IMR-90 (cell line): ENCODE results near the gene CITED2. TPM values are rescaled to one million over a fixed set of nuclear protein-coding genes. Genes with fewer than 3 reads are reported as not detected.

Experiments used
- polyA plus RNA-seq, 3 experiments: library from polyadenylated mRNA; depleted of rRNA; stranded (reverse); fragments of >200 nt; gene quantifications; 2 replicates each; pipeline ENCODE4 v1.2.3, GENCODE V29; 2012; ENCODE audit warnings: low replicate concordance in 1 of 3
- total RNA-seq: library from RNA; depleted of rRNA; stranded (reverse); fragments of >200 nt; gene quantifications from 2 replicates; pipeline ENCODE4 v1.2.3, GENCODE V29; 2012
- TF ChIP-seq, protein P1 (sequence below): fragments of 150-350 bp; IDR thresholded peaks from 2 replicates; pipeline ENCODE4 v1.6.1; 2017; ENCODE audit warnings: mild to moderate bottlenecking, antibody characterized with exemption, low read length, low read depth

CITED2 gene
- total and polyA plus RNA-seq, 2 of the 4 experiments (the other 2 are of a cell fraction) = 163 to 483 TPM

- TF ChIP-seq, protein P1, sequence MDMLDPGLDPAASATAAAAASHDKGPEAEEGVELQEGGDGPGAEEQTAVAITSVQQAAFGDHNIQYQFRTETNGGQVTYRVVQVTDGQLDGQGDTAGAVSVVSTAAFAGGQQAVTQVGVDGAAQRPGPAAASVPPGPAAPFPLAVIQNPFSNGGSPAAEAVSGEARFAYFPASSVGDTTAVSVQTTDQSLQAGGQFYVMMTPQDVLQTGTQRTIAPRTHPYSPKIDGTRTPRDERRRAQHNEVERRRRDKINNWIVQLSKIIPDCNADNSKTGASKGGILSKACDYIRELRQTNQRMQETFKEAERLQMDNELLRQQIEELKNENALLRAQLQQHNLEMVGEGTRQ = no peak
Observed at GRCh38 chr6:139370283-139370998, 4.0 kb downstream of the CITED2 start (continued).
